HG03432 (cell line): ENCODE measurements around the gene TNRC6B.
"Not testable (repeated sequence)": the region's sequence is repeated elsewhere in the genome, so short reads cannot be mapped to it uniquely, and the experiment has no call there.

Source experiments
- ATAC-seq: cut with Tn5 transposase; IDR thresholded peaks from one replicate; pipeline ENCODE4 v1.9.1; 2021; ENCODE audit warnings: mild to moderate bottlenecking, moderate library complexity; ENCODE audit not compliant: unreplicated experiment

Gene TNRC6B

GRCh38 chr22:40273319-40273718 lies 95.6 kb downstream of the TNRC6B start:
- ATAC-seq: no peak

GRCh38 chr22:40276996-40277823 lies 99.5 kb downstream of the TNRC6B start:
- no peak for ATAC-seq

- no peak for ATAC-seq
These were observed 101.3 kb downstream of the TNRC6B start for GRCh38 chr22:40279017-40279416.

- ATAC-seq: no peak
These were observed 104.0 kb downstream of the TNRC6B start for GRCh38 chr22:40281717-40282116.

GRCh38 chr22:40285513-40285912 lies 107.8 kb downstream of the TNRC6B start:
- ATAC-seq: no peak

- no peak for ATAC-seq
These were observed 112.3 kb downstream of the TNRC6B start for GRCh38 chr22:40289991-40290459.

GRCh38 chr22:40290516-40290915 lies 112.8 kb downstream of the TNRC6B start:
- ATAC-seq: no peak

- ATAC-seq: no peak
These were observed 117.0 kb downstream of the TNRC6B start for GRCh38 chr22:40294696-40295095.

- no peak for ATAC-seq
These were observed 122.6 kb downstream of the TNRC6B start for GRCh38 chr22:40300316-40300715.

- peak; percentile 71 for ATAC-seq
These were observed 123.4 kb downstream of the TNRC6B start for GRCh38 chr22:40300884-40301672.

GRCh38 chr22:40302149-40302548 lies 124.4 kb downstream of the TNRC6B start:
- no peak for ATAC-seq

GRCh38 chr22:40305625-40306024 lies 127.9 kb downstream of the TNRC6B start:
- ATAC-seq: no peak

- ATAC-seq: no peak
These were observed 131.4 kb downstream of the TNRC6B start for GRCh38 chr22:40308999-40309573.

- no peak for ATAC-seq
These were observed 131.9 kb downstream of the TNRC6B start for GRCh38 chr22:40309631-40310030.

GRCh38 chr22:40310081-40310767 lies 132.5 kb downstream of the TNRC6B start:
- no peak for ATAC-seq

- ATAC-seq: no peak
These were observed 133.0 kb downstream of the TNRC6B start for GRCh38 chr22:40310768-40311120.

- not testable (repeated sequence) for ATAC-seq
These were observed 133.9 kb downstream of the TNRC6B start for GRCh38 chr22:40311646-40312045.

- no peak for ATAC-seq
These were observed 134.3 kb downstream of the TNRC6B start for GRCh38 chr22:40312050-40312449.

GRCh38 chr22:40313007-40313406 lies 135.3 kb downstream of the TNRC6B start:
- no peak for ATAC-seq

- ATAC-seq: no peak
These were observed 136.3 kb downstream of the TNRC6B start for GRCh38 chr22:40314041-40314440.

GRCh38 chr22:40320687-40321086 lies 143.0 kb downstream of the TNRC6B start:
- no peak for ATAC-seq
